Prostate gland (tissue), 2 donors: ENCODE measurements around the gene ZEB2. TPM values are rescaled to one million over a fixed set of nuclear protein-coding genes. Genes with fewer than 3 reads are reported as not detected.

Source experiments
- DNase-seq: peaks from one replicate; pipeline ENCODE4 v3.0.0-alpha.2; 2019; ENCODE audit warnings: low spot score
- H3K27ac ChIP-seq, 2 donors: fragments of 200-600 bp; sonication (generic); 2 replicates each; pipeline ENCODE4 v1.5.1; 2017 to 2019
- H3K27me3 ChIP-seq: fragments of 200-600 bp; sonication (generic); replicated peaks from 2 replicates; pipeline ENCODE4 v1.5.1; 2019; ENCODE audit not compliant: insufficient read depth
- H3K36me3 ChIP-seq, 2 donors: fragments of 200-600 bp; sonication (generic); 1 replicate in 1 of 2; 2 replicates in 1 of 2; pipeline versions ENCODE4 v1.5.1 to v1.8.1; 2017 to 2019
- H3K4me1 ChIP-seq: fragments of 200-600 bp; sonication (generic); replicated peaks from 2 replicates; pipeline ENCODE4 v1.5.1; 2019
- H3K4me3 ChIP-seq, 2 donors: fragments of 200-600 bp; sonication (generic); 2 replicates each; pipeline ENCODE4 v1.5.1; 2017 to 2019
- H3K9me3 ChIP-seq: fragments of 200-600 bp; sonication (generic); 2 replicates; pipeline ENCODE4 v1.5.1; 2017
- POLR2A ChIP-seq: fragments of 450-650 bp; IDR thresholded peaks from one replicate; pipeline ENCODE4 v1.6.1; 2016; ENCODE audit warnings: antibody characterized with exemption, mild to moderate bottlenecking
- POLR2AphosphoS5 ChIP-seq: sonication (generic); formaldehyde crosslinking; IDR thresholded peaks from one replicate; pipeline ENCODE4 v1.6.1; 2017; ENCODE audit warnings: antibody characterized with exemption
- WGBS: methylation state at CpG from one replicate; pipeline ENCODE4 v1.1.5; 2018; 5-methylcytosine and 5-hydroxymethylcytosine counted together
- intact Hi-C: fragments of 100-400 bp; cut with DNase I; formaldehyde crosslinking; loops from one replicate; pipeline ENCODE4 v1.14.2; 2022
- small RNA-seq, 2 donors: library from RNA; depleted of rRNA; stranded (forward); fragments of <200 nt; gene quantifications; one replicate each; pipeline ENCODE3, GENCODE V24; 2016
- total RNA-seq, 2 donors: library from RNA; depleted of rRNA; stranded (reverse); fragments of >200 nt; gene quantifications; one replicate each; pipeline ENCODE4 v1.1.0, GENCODE V29; 2016
- TF ChIP-seq, protein P1 (sequence below), 4 experiments: fragments of 200-600 bp in 2 of 4; fragments of 450-650 bp in 2 of 4; sonication (generic) in 2 of 4; IDR thresholded peaks; 1 replicate in 3 of 4; 2 replicates in 1 of 4; pipeline ENCODE4 v1.5.1; 2016 to 2019; ENCODE audit warnings: antibody characterized with exemption in 4 of 4, mild to moderate bottlenecking in 2 of 4, moderate library complexity in 2 of 4

ZEB2 gene
- total RNA-seq, 2 donors from 2014 or later: 13.1 to 80.4 TPM

DNA sequence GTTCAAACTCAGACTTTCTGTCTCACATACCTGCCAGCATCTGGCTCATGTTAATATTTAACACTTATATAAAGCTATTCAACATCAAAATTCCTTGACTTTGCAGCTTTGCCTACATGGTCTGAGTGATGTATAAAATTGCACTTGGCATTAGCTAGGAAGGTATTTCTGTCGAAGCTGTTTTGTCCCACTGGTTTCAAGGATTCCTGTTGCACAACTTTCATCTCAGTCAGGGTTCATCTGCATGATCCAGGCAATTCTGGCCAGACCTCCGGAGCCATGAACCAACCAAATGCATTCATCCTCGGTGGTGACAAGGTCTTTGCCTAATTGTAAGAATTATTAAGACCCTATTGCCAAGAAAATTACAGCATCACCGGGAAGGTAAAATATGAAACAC, 185.4 kb downstream of the ZEB2 start:
- Histone ChIP-seq H3K4me1 (no peaks in the 10 kb centered on the region), H3K9me3 (no peaks in the 10 kb centered on the region), H3K27me3 (no peaks in the 10 kb centered on the region), H3K27ac (no peak overlapping the region), H3K36me3 (no peaks in the 10 kb centered on the region), H3K4me3 (no peak overlapping the region)
- DNase-seq: no peak
- 76% methylated on average over 4 of the region's 4 CpGs for WGBS
- TF ChIP-seq POLR2AphosphoS5 (no peak), POLR2A (no peak)
- TF ChIP-seq, protein P1, sequence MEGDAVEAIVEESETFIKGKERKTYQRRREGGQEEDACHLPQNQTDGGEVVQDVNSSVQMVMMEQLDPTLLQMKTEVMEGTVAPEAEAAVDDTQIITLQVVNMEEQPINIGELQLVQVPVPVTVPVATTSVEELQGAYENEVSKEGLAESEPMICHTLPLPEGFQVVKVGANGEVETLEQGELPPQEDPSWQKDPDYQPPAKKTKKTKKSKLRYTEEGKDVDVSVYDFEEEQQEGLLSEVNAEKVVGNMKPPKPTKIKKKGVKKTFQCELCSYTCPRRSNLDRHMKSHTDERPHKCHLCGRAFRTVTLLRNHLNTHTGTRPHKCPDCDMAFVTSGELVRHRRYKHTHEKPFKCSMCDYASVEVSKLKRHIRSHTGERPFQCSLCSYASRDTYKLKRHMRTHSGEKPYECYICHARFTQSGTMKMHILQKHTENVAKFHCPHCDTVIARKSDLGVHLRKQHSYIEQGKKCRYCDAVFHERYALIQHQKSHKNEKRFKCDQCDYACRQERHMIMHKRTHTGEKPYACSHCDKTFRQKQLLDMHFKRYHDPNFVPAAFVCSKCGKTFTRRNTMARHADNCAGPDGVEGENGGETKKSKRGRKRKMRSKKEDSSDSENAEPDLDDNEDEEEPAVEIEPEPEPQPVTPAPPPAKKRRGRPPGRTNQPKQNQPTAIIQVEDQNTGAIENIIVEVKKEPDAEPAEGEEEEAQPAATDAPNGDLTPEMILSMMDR (IDR thresholded peaks at IDR 0.05): no peak
- intact Hi-C loops: loop anchor here (5.0 kb wide), 1 partner anchor 188 kb away; the partner anchor contains the start of gene ZEB2

Small RNA genes within 50 kb of the gene (small RNA-seq; reads per million reads assigned to genes)
- 0 reads per million in 2 donors for gene RF01987
